Activated CD4-positive, alpha-beta memory T cell treated with anti-CD3 and anti-CD28 coated beads, Interleukin-2, amount 10 ng/mL, durations not matched to agents 7 days and 5 days (primary cell): ENCODE measurements around the gene SNAPC4. TPM values are rescaled to one million over a fixed set of nuclear protein-coding genes. Genes with fewer than 3 reads are reported as not detected.

Experiments
- CTCF ChIA-PET: fragments of 350-600 bp; sonication (Branson Sonifier 250); formaldehyde crosslinking; loops from one replicate; lab custom pipeline; 2021; ENCODE audit warnings: antibody characterized with exemption, inconsistent platforms; lab: Charles Lee
- POLR2A ChIA-PET: fragments of 350-600 bp; sonication (Branson Sonifier 250); formaldehyde crosslinking; loops from one replicate; lab custom pipeline; 2021; ENCODE audit warnings: antibody characterized with exemption; lab: Charles Lee
- DNase-seq: peaks from one replicate; pipeline ENCODE4 v3.0.0-alpha.2; 2020
- H3K27ac Mint-ChIP-seq: one replicate; pipeline ENCODE4 v1.8.0; 2021; ENCODE audit warnings: mild to moderate bottlenecking, mixed read lengths
- H3K27me3 Mint-ChIP-seq: one replicate; pipeline ENCODE4 v1.8.0; 2021; ENCODE audit warnings: mixed read lengths
- H3K36me3 Mint-ChIP-seq: one replicate; pipeline ENCODE4 v1.8.0; 2021; ENCODE audit warnings: low read depth, mixed read lengths
- H3K4me1 Mint-ChIP-seq: one replicate; pipeline ENCODE4 v1.8.0; 2021; ENCODE audit warnings: mixed read lengths
- H3K4me3 Mint-ChIP-seq: one replicate; pipeline ENCODE4 v1.8.0; 2021; ENCODE audit warnings: mild to moderate bottlenecking, mixed read lengths
- H3K9me3 Mint-ChIP-seq: one replicate; pipeline ENCODE4 v1.8.0; 2021; ENCODE audit warnings: mixed read lengths
- total RNA-seq, 2 experiments: library from RNA; stranded (reverse); gene quantifications; one replicate each; pipeline ENCODE4 v1.2.3, GENCODE V29; 2021

The SNAPC4 gene
- total RNA-seq, 2 experiments from 2014 or later, result 8.8 TPM

- CTCF ChIA-PET, result no interaction called here
- DNase-seq, result no peak
- Mint-ChIP-seq H3K4me1 (no peaks in the 10 kb centered on the region), H3K27me3 (no peaks in the 10 kb centered on the region), H3K9me3 (no peaks in the 10 kb centered on the region), H3K36me3 (peaks cover 6% of the 10 kb centered on the region), H3K4me3 (no peak overlapping the region), H3K27ac (no peak overlapping the region)
- POLR2A ChIA-PET, result no interaction called here
These were observed 21.0 kb downstream of the SNAPC4 start for GRCh38 chr9:136379003-136379287.

- no peak for DNase-seq
- Mint-ChIP-seq H3K4me1 (no peaks in the 10 kb centered on the region), H3K36me3 (peaks cover 4% of the 10 kb centered on the region), H3K27ac (no peak overlapping the region), H3K9me3 (no peaks in the 10 kb centered on the region), H3K27me3 (no peaks in the 10 kb centered on the region), H3K4me3 (no peak overlapping the region)
- POLR2A ChIA-PET, result no interaction called here
- CTCF ChIA-PET, result interaction anchor here (0.5 kb wide), 1 partner anchor 12 kb away, joined by 3 read pairs; no protein-coding TSS in a partner anchor
These were observed 21.6 kb downstream of the SNAPC4 start for GRCh38 chr9:136378170-136379002.

GRCh38 chr9:136377341-136378169, 22.4 kb downstream of the SNAPC4 start:
- Mint-ChIP-seq H3K27me3 (no peaks in the 10 kb centered on the region), H3K4me1 (no peaks in the 10 kb centered on the region), H3K4me3 (no peak overlapping the region), H3K36me3 (peaks cover 4% of the 10 kb centered on the region), H3K27ac (no peak overlapping the region), H3K9me3 (no peaks in the 10 kb centered on the region)
- ChIA-PET CTCF (interaction anchor here (0.5 kb wide), 1 partner anchor 13 kb away, joined by 3 read pairs; no protein-coding TSS in a partner anchor), POLR2A (no interaction called here)
- no peak for DNase-seq

- Mint-ChIP-seq H3K4me1 (no peaks in the 10 kb centered on the region), H3K27me3 (no peaks in the 10 kb centered on the region)
- POLR2A ChIA-PET, result interaction anchor here (1.1 kb wide), 1 partner anchor 8 kb away, joined by 3 read pairs; no protein-coding TSS in a partner anchor
These were observed 23.5 kb downstream of the SNAPC4 start for GRCh38 chr9:136376457-136376856.

GRCh38 chr9:136375096-136375495, 24.9 kb downstream of the SNAPC4 start:
- DNase-seq, result no peak
- H3K36me3 Mint-ChIP-seq, result no peaks in the 10 kb centered on the region
- H3K4me3 Mint-ChIP-seq, result no peak overlapping the region
- H3K4me1 Mint-ChIP-seq, result no peaks in the 10 kb centered on the region
- POLR2A ChIA-PET, result interaction anchor here (2.2 kb wide), 1 partner anchor 12 kb away, joined by 12 read pairs; the partner anchor contains the start of gene DNLZ
- no peaks in the 10 kb centered on the region for H3K27me3 Mint-ChIP-seq
- no peak overlapping the region for H3K27ac Mint-ChIP-seq
- H3K9me3 Mint-ChIP-seq, result no peaks in the 10 kb centered on the region
- CTCF ChIA-PET, result no interaction called here

More at GRCh38 chr9:136376457-136376856, 23.5 kb downstream of the SNAPC4 start:
- DNase-seq, result no peak
- H3K9me3 Mint-ChIP-seq, result no peaks in the 10 kb centered on the region
- CTCF ChIA-PET, result no interaction called here
- no peak overlapping the region for H3K4me3 Mint-ChIP-seq
- H3K27ac Mint-ChIP-seq, result no peak overlapping the region
- H3K36me3 Mint-ChIP-seq, result no peaks in the 10 kb centered on the region

- POLR2A ChIA-PET, result interaction anchor here (0.8 to 2.2 kb wide), 2 partner anchors 11 to 27 kb away, joined by 4 to 12 read pairs; partner anchors contain the start of gene DNLZ
- Mint-ChIP-seq H3K4me3 (no peak overlapping the region), H3K9me3 (no peaks in the 10 kb centered on the region), H3K27ac (no peak overlapping the region), H3K27me3 (no peaks in the 10 kb centered on the region), H3K4me1 (no peaks in the 10 kb centered on the region), H3K36me3 (no peaks in the 10 kb centered on the region)
- DNase-seq, result no peak
- CTCF ChIA-PET, result no interaction called here
These were observed 25.8 kb downstream of the SNAPC4 start for GRCh38 chr9:136374183-136374575.

GRCh38 chr9:136373300-136374182, 26.4 kb downstream of the SNAPC4 start, which contains the start of gene CARD9:
Gene CARD9 (minus strand): TSS chr9:136373669. CDS start chr9:136372078, 1,591 bp downstream.
- CTCF ChIA-PET, result no interaction called here
- Mint-ChIP-seq H3K27ac (no peak within 1 kb of the TSS), H3K4me1 (no peaks in the 10 kb centered on the region), H3K27me3 (no peaks in the 10 kb centered on the region), H3K4me3 (no peak within 1 kb of the TSS), H3K9me3 (no peaks in the 10 kb centered on the region), H3K36me3 (no peaks in the 10 kb centered on the region)
- no peak for DNase-seq
- POLR2A ChIA-PET, result interaction anchor here (0.8 to 2.2 kb wide), 2 partner anchors 10 to 27 kb away, joined by 4 to 12 read pairs; partner anchors contain the start of gene DNLZ

GRCh38 chr9:136372561-136373299, 27.2 kb downstream of the SNAPC4 start:
- Mint-ChIP-seq H3K4me1 (no peaks in the 10 kb centered on the region), H3K36me3 (no peaks in the 10 kb centered on the region), H3K4me3 (no peak overlapping the region), H3K9me3 (no peaks in the 10 kb centered on the region), H3K27ac (no peak overlapping the region), H3K27me3 (no peaks in the 10 kb centered on the region)
- ChIA-PET CTCF (interaction anchor here (1.8 kb wide), 1 partner anchor 9 kb away, joined by 8 read pairs; the partner anchor contains the start of gene DNLZ), POLR2A (no interaction called here)
- no peak for DNase-seq

GRCh38 chr9:136372006-136372405, 28.0 kb downstream of the SNAPC4 start:
- DNase-seq, result no peak
- no peaks in the 10 kb centered on the region for H3K36me3 Mint-ChIP-seq
- H3K27ac Mint-ChIP-seq, result no peak overlapping the region
- no peak overlapping the region for H3K4me3 Mint-ChIP-seq
- H3K4me1 Mint-ChIP-seq, result no peaks in the 10 kb centered on the region
- ChIA-PET CTCF (interaction anchor here (1.8 kb wide), 1 partner anchor 9 kb away, joined by 8 read pairs; the partner anchor contains the start of gene DNLZ), POLR2A (no interaction called here)
- H3K9me3 Mint-ChIP-seq, result no peaks in the 10 kb centered on the region
- H3K27me3 Mint-ChIP-seq, result no peaks in the 10 kb centered on the region

GRCh38 chr9:136371533-136371880, 28.5 kb downstream of the SNAPC4 start:
- H3K36me3 Mint-ChIP-seq, result no peaks in the 10 kb centered on the region
- no peaks in the 10 kb centered on the region for H3K4me1 Mint-ChIP-seq
- CTCF ChIA-PET, result interaction anchor here (1.8 kb wide), 1 partner anchor 8 kb away, joined by 8 read pairs; the partner anchor contains the start of gene DNLZ
- POLR2A ChIA-PET, result no interaction called here
- no peak overlapping the region for H3K4me3 Mint-ChIP-seq
- no peak for DNase-seq
- no peaks in the 10 kb centered on the region for H3K27me3 Mint-ChIP-seq
- H3K27ac Mint-ChIP-seq, result no peak overlapping the region
- H3K9me3 Mint-ChIP-seq, result no peaks in the 10 kb centered on the region

GRCh38 chr9:136370687-136371532, 29.1 kb downstream of the SNAPC4 start:
- H3K27me3 Mint-ChIP-seq, result no peaks in the 10 kb centered on the region
- no peak for DNase-seq
- H3K4me3 Mint-ChIP-seq, result no peak overlapping the region
- POLR2A ChIA-PET, result no interaction called here
- no peaks in the 10 kb centered on the region for H3K36me3 Mint-ChIP-seq
- H3K27ac Mint-ChIP-seq, result no peak overlapping the region
- no peaks in the 10 kb centered on the region for H3K9me3 Mint-ChIP-seq
- CTCF ChIA-PET, result interaction anchor here (1.8 kb wide), 1 partner anchor 8 kb away, joined by 8 read pairs; the partner anchor contains the start of gene DNLZ
- H3K4me1 Mint-ChIP-seq, result no peaks in the 10 kb centered on the region
